GM10248 (cell line): ENCODE data around the gene ELK3.

ENCODE experiments used
- CTCF ChIA-PET: fragments of 300-600 bp; sonication (Branson Sonifier 250); formaldehyde crosslinking; extraction: SDS; loops from one replicate; lab custom pipeline; 2021; ENCODE audit warnings: antibody characterized with exemption; lab: Yijun Ruan, JAX
- POLR2A ChIA-PET: fragments of 350-650 bp; sonication (Branson Sonifier 250); formaldehyde crosslinking; extraction: SDS; loops from one replicate; lab custom pipeline; 2020; ENCODE audit warnings: antibody characterized with exemption; lab: Yijun Ruan, JAX
- DNase-seq: peaks from one replicate; pipeline ENCODE4 v3.0.0; 2012; ENCODE audit errors: extremely low spot score
- TF ChIP-seq, protein P1 (sequence below): IDR thresholded peaks from 2 replicates; pipeline ENCODE4 v1.5.1; 2012; ENCODE audit warnings: mild to moderate bottlenecking, low read depth; ENCODE audit errors: extremely low read depth, missing control alignments, control extremely low read depth

ELK3 gene

DNA sequence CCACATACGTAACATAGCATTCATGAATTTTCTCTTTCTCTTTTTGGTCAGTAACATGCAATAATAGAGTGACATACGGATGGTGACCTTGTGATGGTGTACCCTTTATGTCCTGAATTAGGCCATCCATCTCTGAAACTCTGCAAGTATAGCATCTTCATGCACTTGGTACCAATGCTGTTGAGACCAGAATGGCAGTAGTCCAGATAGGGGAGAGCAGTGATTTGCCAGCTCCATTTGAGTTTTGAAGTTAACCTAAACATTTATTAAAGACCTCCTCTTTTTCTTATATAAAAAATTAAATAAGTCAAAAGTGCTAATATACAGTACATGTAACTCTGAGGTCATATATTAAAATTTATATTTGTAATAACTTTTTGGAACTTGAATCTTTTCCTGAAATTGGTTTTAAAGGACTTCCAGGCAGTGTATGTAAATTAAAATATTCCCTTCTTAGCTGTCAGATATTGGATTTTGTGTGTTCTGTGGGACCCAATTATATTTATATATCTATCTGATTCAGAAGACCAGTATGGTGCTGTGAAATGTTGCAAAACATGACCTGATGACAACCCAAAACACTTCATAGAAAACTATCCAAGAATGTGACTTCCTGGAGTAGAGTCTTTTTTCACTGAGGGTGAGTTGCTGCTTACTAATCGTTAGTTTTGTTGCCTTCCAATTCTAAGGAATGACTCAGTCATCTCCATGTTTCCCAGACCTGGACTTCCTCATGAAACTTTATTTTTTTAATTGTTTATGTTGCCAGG, 3.5 kb downstream of the ELK3 start:
- TF ChIP-seq, protein P1, sequence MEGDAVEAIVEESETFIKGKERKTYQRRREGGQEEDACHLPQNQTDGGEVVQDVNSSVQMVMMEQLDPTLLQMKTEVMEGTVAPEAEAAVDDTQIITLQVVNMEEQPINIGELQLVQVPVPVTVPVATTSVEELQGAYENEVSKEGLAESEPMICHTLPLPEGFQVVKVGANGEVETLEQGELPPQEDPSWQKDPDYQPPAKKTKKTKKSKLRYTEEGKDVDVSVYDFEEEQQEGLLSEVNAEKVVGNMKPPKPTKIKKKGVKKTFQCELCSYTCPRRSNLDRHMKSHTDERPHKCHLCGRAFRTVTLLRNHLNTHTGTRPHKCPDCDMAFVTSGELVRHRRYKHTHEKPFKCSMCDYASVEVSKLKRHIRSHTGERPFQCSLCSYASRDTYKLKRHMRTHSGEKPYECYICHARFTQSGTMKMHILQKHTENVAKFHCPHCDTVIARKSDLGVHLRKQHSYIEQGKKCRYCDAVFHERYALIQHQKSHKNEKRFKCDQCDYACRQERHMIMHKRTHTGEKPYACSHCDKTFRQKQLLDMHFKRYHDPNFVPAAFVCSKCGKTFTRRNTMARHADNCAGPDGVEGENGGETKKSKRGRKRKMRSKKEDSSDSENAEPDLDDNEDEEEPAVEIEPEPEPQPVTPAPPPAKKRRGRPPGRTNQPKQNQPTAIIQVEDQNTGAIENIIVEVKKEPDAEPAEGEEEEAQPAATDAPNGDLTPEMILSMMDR: no peak
- CTCF ChIA-PET: interaction anchor here (1.0 to 2.3 kb wide), 2 partner anchors 15 to 18 kb away, joined by 3 to 8 read pairs; no protein-coding TSS in a partner anchor
- POLR2A ChIA-PET: no interaction called here
- no peak for DNase-seq

DNA sequence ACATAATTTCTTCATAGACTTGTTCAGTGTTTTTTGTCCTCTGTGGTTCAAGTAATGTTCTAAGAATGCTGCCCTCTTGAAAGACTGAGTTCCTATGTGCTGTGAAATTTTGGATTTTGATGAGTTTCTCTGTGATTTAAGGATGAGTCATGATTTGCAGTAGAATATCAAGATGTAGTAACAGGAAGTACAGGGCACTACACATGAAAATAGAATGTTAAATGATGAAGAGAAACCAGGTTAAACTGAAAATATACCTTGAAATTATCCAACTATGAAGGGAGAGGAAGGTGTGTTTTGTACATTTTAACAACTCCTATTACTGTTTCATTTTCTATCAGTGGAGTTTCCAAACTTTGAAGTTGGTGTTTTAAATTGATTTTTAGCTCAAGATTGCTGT, 4.8 kb downstream of the ELK3 start:
- CTCF ChIA-PET: interaction anchor here (0.8 to 2.3 kb wide), 4 partner anchors 12 to 138 kb away, joined by 3 to 13 read pairs (median 6); no protein-coding TSS in a partner anchor
- no peak for DNase-seq
- POLR2A ChIA-PET: no interaction called here
- TF ChIP-seq, protein P1: no peak

DNA sequence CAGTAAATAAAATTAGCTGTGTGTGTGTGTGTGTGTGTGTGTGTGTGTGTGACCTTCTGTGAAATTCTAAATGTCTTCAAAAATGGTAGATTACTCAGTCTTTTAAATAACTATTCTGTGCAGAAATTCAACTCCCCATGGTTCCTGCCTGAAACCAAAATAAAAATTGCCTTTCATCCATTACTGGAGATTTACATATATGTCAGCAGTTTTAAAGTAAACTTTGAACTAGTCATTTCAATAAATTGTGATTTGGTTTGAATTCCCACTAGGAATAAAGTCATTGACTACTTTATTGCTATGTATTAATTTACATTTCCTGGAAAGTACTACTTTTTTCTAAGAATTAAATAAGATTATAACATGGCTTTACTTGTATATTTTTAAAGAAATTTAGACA, 5.3 kb downstream of the ELK3 start:
- POLR2A ChIA-PET: no interaction called here
- no peak for DNase-seq
- TF ChIP-seq, protein P1: no peak
- CTCF ChIA-PET: interaction anchor here (0.8 to 2.3 kb wide), 3 partner anchors 13 to 138 kb away, joined by 3 to 13 read pairs (median 8); no protein-coding TSS in a partner anchor

DNA sequence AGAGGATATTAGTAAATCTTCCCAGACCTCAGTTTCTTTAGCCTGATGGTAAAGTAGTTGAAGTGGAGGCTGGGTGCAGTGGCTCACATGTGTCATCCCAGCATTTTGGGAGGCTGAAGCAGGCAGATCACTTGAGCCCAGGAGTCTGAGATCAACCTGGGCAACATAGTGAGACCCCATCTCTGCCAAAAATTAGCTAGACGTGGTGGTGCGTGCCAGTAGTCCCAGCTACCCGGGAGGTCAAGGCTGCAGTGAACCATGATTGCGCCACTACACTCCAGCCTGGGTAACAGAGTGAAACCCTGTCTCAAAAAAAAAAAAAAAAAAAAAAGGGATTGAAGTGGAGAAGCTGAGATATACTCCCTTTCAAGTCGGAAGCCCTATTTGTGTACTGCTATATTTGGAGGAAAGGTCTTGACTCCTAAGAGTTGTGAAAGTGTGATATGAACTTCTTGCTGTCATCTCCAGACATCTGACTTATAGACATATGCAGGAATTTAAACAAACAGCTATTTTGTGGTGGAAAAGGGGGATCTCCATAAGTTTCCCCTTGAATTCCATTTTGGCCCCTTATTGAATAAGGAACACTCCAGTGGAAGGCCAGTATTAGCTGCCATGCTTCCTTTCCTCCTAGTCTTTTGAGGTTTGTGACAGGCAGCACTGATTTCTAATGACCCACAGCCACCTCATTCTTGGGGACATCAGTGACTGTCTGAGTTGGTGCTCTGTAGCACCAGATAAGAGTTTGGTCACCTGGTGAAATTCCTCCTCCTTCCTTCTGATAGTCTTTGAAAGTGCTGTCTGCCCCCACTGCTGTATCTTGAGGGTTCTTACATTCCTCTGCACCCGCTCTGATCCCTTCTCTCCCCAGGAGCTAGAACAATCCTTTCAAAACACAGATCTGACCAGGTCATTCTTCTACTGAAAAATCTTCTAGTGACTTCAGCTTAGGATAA, 7.4 kb downstream of the ELK3 start:
- POLR2A ChIA-PET: no interaction called here
- CTCF ChIA-PET: interaction anchor here (0.7 to 2.2 kb wide), 3 partner anchors 9 to 14 kb away, joined by 3 to 10 read pairs (median 3); no protein-coding TSS in a partner anchor
- no peak for DNase-seq
- TF ChIP-seq, protein P1: no peak

DNA sequence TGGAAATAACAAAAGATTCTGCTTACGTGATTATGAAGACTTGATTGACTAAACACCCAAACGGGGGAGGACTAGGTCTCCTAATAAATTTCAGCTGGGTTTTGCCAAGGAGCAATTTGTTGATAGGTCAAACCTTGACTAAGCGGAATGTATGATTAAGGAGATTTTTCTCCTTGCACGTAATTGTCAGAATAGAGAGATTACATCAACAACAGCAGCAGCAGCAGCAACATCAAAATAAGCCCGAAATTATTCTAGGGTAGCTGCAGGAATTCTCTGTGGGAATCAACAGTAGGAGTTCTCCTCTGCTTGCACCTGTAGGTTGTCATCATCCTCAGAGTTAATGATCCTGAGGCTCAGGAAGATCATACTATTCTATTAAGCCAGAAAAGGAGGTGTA, 10.2 kb downstream of the ELK3 start:
- no peak for DNase-seq
- CTCF ChIA-PET: interaction anchor here (4.5 kb wide), 1 partner anchor 11 kb away, joined by 20 read pairs; no protein-coding TSS in a partner anchor
- POLR2A ChIA-PET: no interaction called here
- TF ChIP-seq, protein P1: no peak

DNA sequence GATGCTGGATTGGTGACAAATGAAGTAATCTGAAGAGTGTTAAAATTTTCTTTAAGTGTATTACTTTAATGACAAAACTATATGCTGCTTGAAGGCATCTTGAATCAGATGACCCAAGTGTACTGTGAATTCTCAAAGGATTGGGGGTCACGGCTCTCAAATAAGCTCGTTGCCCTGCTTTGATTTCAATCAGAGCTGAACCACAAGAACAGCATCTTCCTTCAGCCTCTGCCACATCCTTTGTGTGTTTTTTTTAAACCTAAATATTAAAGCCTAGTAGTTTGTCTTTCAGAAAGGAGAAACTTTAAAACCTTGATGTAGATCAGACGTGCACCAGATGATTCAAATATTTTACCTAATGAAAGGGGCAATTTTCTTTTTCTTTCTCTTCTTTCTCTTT, 11.7 kb downstream of the ELK3 start:
- no peak for DNase-seq
- TF ChIP-seq, protein P1: no peak
- CTCF ChIA-PET: interaction anchor here (1.1 to 4.5 kb wide), 2 partner anchors 10 to 143 kb away, joined by 3 to 20 read pairs; no protein-coding TSS in a partner anchor
- POLR2A ChIA-PET: no interaction called here
